Liver (tissue), 3 donors: ENCODE data around the gene MOB3B.

Experiments
- GABPA ChIP-seq, 2 donors: IDR thresholded peaks in 1 of 2; conservative IDR thresholded peaks in 1 of 2; 2 replicates each; pipeline ENCODE4 v1.6.1; 2016; ENCODE audit warnings: antibody characterized with exemption in 2 of 2, mild to moderate bottlenecking in 1 of 2, moderate library complexity in 1 of 2
- NR2F2 ChIP-seq: IDR thresholded peaks from 2 replicates; pipeline ENCODE4 v1.6.1; 2016; ENCODE audit warnings: antibody characterized with exemption
- RAD21 ChIP-seq, 2 donors: IDR thresholded peaks; 2 replicates each; pipeline ENCODE4 v1.6.1; 2016; ENCODE audit warnings: antibody characterized with exemption in 2 of 2, mild to moderate bottlenecking in 2 of 2
- RXRA ChIP-seq, 2 donors: IDR thresholded peaks; 2 replicates each; pipeline ENCODE4 v1.6.1; 2017 to 2018; ENCODE audit warnings: antibody characterized with exemption in 2 of 2, mild to moderate bottlenecking in 1 of 2
- TAF1 ChIP-seq: conservative IDR thresholded peaks from 2 replicates; pipeline ENCODE4 v1.6.1; 2016; ENCODE audit warnings: antibody characterized with exemption, mild to moderate bottlenecking
- TF ChIP-seq, protein P1 (sequence below): fragments of 150-350 bp; IDR thresholded peaks from 2 replicates; pipeline ENCODE4 v1.5.1; 2017; ENCODE audit warnings: improper control_type of control experiment, low read depth, low read length; ENCODE audit not compliant: missing input control
- TF ChIP-seq, protein P2 (sequence below): IDR thresholded peaks from 2 replicates; pipeline ENCODE4 v1.6.1; 2016; ENCODE audit warnings: antibody characterized with exemption, mild to moderate bottlenecking
- TF ChIP-seq, protein P3 (sequence below): IDR thresholded peaks from 2 replicates; pipeline ENCODE4 v1.6.1; 2016; ENCODE audit warnings: antibody characterized with exemption
- donor health status: healthy.
- donor health status: healthy.

DNA sequence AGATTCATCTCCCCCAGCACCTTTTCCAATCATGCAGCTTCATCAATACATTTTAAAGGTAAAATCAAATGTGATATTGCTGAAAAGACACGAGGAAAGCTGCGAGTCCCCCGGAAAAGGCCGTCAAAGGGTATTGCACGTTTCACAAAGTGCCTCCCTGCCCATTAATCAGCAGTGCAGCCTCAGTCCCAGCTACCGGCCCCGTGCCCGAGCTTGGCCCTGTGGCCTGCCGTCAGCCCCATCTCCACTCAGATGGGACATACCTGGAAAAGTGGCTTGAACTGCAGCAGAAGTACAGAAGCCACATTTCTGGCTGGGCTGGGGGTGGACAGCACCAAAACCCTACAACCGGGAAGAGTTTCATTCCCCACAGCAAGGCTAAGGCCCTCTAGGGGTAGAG is 192.8 kb downstream of the MOB3B start:
- TF ChIP-seq, protein P1, sequence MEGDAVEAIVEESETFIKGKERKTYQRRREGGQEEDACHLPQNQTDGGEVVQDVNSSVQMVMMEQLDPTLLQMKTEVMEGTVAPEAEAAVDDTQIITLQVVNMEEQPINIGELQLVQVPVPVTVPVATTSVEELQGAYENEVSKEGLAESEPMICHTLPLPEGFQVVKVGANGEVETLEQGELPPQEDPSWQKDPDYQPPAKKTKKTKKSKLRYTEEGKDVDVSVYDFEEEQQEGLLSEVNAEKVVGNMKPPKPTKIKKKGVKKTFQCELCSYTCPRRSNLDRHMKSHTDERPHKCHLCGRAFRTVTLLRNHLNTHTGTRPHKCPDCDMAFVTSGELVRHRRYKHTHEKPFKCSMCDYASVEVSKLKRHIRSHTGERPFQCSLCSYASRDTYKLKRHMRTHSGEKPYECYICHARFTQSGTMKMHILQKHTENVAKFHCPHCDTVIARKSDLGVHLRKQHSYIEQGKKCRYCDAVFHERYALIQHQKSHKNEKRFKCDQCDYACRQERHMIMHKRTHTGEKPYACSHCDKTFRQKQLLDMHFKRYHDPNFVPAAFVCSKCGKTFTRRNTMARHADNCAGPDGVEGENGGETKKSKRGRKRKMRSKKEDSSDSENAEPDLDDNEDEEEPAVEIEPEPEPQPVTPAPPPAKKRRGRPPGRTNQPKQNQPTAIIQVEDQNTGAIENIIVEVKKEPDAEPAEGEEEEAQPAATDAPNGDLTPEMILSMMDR: no peak
- no peak for TF ChIP-seq RAD21 (IDR thresholded peaks at IDR 0.05)
- TF ChIP-seq RXRA (IDR thresholded peaks at IDR 0.05): no peak
- TF ChIP-seq, protein P2, sequence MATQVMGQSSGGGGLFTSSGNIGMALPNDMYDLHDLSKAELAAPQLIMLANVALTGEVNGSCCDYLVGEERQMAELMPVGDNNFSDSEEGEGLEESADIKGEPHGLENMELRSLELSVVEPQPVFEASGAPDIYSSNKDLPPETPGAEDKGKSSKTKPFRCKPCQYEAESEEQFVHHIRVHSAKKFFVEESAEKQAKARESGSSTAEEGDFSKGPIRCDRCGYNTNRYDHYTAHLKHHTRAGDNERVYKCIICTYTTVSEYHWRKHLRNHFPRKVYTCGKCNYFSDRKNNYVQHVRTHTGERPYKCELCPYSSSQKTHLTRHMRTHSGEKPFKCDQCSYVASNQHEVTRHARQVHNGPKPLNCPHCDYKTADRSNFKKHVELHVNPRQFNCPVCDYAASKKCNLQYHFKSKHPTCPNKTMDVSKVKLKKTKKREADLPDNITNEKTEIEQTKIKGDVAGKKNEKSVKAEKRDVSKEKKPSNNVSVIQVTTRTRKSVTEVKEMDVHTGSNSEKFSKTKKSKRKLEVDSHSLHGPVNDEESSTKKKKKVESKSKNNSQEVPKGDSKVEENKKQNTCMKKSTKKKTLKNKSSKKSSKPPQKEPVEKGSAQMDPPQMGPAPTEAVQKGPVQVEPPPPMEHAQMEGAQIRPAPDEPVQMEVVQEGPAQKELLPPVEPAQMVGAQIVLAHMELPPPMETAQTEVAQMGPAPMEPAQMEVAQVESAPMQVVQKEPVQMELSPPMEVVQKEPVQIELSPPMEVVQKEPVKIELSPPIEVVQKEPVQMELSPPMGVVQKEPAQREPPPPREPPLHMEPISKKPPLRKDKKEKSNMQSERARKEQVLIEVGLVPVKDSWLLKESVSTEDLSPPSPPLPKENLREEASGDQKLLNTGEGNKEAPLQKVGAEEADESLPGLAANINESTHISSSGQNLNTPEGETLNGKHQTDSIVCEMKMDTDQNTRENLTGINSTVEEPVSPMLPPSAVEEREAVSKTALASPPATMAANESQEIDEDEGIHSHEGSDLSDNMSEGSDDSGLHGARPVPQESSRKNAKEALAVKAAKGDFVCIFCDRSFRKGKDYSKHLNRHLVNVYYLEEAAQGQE: no peak
- TF ChIP-seq, protein P3, sequence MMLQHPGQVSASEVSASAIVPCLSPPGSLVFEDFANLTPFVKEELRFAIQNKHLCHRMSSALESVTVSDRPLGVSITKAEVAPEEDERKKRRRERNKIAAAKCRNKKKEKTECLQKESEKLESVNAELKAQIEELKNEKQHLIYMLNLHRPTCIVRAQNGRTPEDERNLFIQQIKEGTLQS: no peak
- TF ChIP-seq GABPA (IDR thresholded peaks at IDR 0.05 in 1 of 2, conservative IDR thresholded peaks at IDR 0.05 in 1 of 2): no peak
- TF ChIP-seq TAF1: no peak
- no peak for TF ChIP-seq NR2F2
